SU-DHL-6 (cell line): ENCODE results near the gene LRGUK.

Experiments
- EZH2phosphoT487 ChIP-seq: fragments of 200-600 bp; sonication (generic), shearing (Covaris generic); conservative IDR thresholded peaks from 2 replicates; pipeline ENCODE4 v1.6.1; 2018; ENCODE audit warnings: mild to moderate bottlenecking, antibody characterized with exemption, low read length, moderate library complexity, mixed read lengths
- TF ChIP-seq, protein P1 (sequence below): fragments of 200-600 bp; sonication (generic); IDR thresholded peaks from one replicate; pipeline ENCODE4 v1.5.1; 2017; ENCODE audit warnings: antibody characterized with exemption, mild to moderate bottlenecking, low read length, moderate library complexity; ENCODE audit not compliant: insufficient read depth, poor library complexity, severe bottlenecking

DNA sequence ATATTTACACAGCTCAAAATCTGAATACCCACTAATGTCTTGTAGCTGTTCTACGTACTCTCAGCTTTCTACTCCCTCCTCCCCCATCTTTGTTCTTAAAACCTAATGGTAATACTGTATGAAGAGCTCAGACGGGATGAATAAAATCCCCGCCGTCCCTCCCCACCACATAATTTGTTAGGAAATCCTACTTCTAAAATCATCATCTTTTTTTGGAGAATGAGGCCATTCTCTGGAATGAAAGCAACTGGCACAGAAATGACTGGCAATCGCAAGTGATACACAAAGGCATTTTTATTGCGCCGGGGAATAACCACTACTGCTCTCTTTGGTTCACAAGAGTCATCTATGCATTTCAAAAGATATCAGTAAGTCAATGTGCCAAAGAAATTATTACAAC lies 162.3 kb downstream of the LRGUK start:
- TF ChIP-seq, protein P1, sequence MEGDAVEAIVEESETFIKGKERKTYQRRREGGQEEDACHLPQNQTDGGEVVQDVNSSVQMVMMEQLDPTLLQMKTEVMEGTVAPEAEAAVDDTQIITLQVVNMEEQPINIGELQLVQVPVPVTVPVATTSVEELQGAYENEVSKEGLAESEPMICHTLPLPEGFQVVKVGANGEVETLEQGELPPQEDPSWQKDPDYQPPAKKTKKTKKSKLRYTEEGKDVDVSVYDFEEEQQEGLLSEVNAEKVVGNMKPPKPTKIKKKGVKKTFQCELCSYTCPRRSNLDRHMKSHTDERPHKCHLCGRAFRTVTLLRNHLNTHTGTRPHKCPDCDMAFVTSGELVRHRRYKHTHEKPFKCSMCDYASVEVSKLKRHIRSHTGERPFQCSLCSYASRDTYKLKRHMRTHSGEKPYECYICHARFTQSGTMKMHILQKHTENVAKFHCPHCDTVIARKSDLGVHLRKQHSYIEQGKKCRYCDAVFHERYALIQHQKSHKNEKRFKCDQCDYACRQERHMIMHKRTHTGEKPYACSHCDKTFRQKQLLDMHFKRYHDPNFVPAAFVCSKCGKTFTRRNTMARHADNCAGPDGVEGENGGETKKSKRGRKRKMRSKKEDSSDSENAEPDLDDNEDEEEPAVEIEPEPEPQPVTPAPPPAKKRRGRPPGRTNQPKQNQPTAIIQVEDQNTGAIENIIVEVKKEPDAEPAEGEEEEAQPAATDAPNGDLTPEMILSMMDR, result no peak
- TF ChIP-seq EZH2phosphoT487, result no peak
